ENCODE measurements around the gene AVPR2. TPM values are rescaled to one million over a fixed set of nuclear protein-coding genes. Genes with fewer than 3 reads are reported as not detected.

Gene AVPR2
- total RNA-seq, 6 donors from 2014 or later = 1.2 to 2.8 (median 1.4) TPM; not detected in 3

- Histone ChIP-seq H3K36me3 (peaks cover 0 to 86% (median 57%) of the 10 kb centered on the region in 4 donors), H3K4me1 (peaks cover 10 to 31% (median 12%) of the 10 kb centered on the region in 4 donors), H3K27me3 (no peaks in the 10 kb centered on the region), H3K4me3 (no peak overlapping the region), H3K9me3 (no peaks in the 10 kb centered on the region), H3K27ac (no peak overlapping the region)
- no peak for TF ChIP-seq POLR2AphosphoS5 (IDR thresholded peaks at IDR 0.05)
- TF ChIP-seq, protein P1, sequence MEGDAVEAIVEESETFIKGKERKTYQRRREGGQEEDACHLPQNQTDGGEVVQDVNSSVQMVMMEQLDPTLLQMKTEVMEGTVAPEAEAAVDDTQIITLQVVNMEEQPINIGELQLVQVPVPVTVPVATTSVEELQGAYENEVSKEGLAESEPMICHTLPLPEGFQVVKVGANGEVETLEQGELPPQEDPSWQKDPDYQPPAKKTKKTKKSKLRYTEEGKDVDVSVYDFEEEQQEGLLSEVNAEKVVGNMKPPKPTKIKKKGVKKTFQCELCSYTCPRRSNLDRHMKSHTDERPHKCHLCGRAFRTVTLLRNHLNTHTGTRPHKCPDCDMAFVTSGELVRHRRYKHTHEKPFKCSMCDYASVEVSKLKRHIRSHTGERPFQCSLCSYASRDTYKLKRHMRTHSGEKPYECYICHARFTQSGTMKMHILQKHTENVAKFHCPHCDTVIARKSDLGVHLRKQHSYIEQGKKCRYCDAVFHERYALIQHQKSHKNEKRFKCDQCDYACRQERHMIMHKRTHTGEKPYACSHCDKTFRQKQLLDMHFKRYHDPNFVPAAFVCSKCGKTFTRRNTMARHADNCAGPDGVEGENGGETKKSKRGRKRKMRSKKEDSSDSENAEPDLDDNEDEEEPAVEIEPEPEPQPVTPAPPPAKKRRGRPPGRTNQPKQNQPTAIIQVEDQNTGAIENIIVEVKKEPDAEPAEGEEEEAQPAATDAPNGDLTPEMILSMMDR (IDR thresholded peaks at IDR 0.05) = no peak
- no peak for TF ChIP-seq EP300 (IDR thresholded peaks at IDR 0.05)
- TF ChIP-seq POLR2A (IDR thresholded peaks at IDR 0.05) = no peak
- DNase-seq (no peak), ATAC-seq (ENCODE audit: low FRiP score in 2 of 2) (no peak)
- 96 to 100% methylated on average over 6 to 23 of the region's 28 CpGs for WGBS, 2 donors
These were observed 47.4 kb downstream of the AVPR2 start for GRCh38 chrX:153951683-153952372.

- ATAC-seq (ENCODE audit: low FRiP score in 2 of 2) (no peak), DNase-seq (no peak)
- TF ChIP-seq, protein P1 (IDR thresholded peaks at IDR 0.05) = no peak
- TF ChIP-seq EP300 (IDR thresholded peaks at IDR 0.05) (no peak), POLR2AphosphoS5 (IDR thresholded peaks at IDR 0.05) (no peak), POLR2A (IDR thresholded peaks at IDR 0.05) (no peak)
- peaks cover 10 to 26% (median 12%) of the 10 kb centered on the region in 4 donors for H3K4me1 ChIP-seq
- H3K27ac ChIP-seq = no peak overlapping the region
- H3K4me3 ChIP-seq = no peak overlapping the region
- WGBS, 2 donors = 92 to 93% methylated on average over 9 to 19 of the region's 32 CpGs
- H3K27me3 ChIP-seq = no peaks in the 10 kb centered on the region
- no peaks in the 10 kb centered on the region for H3K9me3 ChIP-seq
- peaks cover 0 to 92% (median 61%) of the 10 kb centered on the region in 4 donors for H3K36me3 ChIP-seq
These were observed 48.0 kb downstream of the AVPR2 start for GRCh38 chrX:153952373-153953026.

- 38% methylated on average over 33 of the region's 33 CpGs; no CpG with 5 or more reads in 1 of the 2 donors for WGBS, 2 donors
- no peak overlapping the region for H3K27ac ChIP-seq
- H3K4me3 ChIP-seq = no peak overlapping the region
- TF ChIP-seq EP300 (IDR thresholded peaks at IDR 0.05) (no peak), POLR2AphosphoS5 (IDR thresholded peaks at IDR 0.05) (peak in 1 of 2 donors; percentile 18), POLR2A (IDR thresholded peaks at IDR 0.05) (no peak)
- TF ChIP-seq, protein P1 (IDR thresholded peaks at IDR 0.05) = peak; percentile 93 to 99 (median 98)
- ATAC-seq (ENCODE audit: low FRiP score in 2 of 2) (peak; percentile 73 to 89), DNase-seq (peak in 1 of 2 donors; percentile 75)
- H3K9me3 ChIP-seq = no peaks in the 10 kb centered on the region
- H3K4me1 ChIP-seq = peaks cover 9 to 17% (median 10%) of the 10 kb centered on the region in 4 donors
- peaks cover 0 to 98% (median 66%) of the 10 kb centered on the region in 4 donors for H3K36me3 ChIP-seq
- H3K27me3 ChIP-seq = no peaks in the 10 kb centered on the region
These were observed 48.9 kb downstream of the AVPR2 start for GRCh38 chrX:153953342-153953830.

GRCh38 chrX:153953892-153954557 lies 49.6 kb downstream of the AVPR2 start:
- Histone ChIP-seq H3K27ac (no peak overlapping the region), H3K4me3 (no peak overlapping the region), H3K27me3 (no peaks in the 10 kb centered on the region), H3K9me3 (no peaks in the 10 kb centered on the region), H3K4me1 (peaks cover 4 to 12% (median 8%) of the 10 kb centered on the region in 4 donors), H3K36me3 (peaks cover 0 to 99% (median 69%) of the 10 kb centered on the region in 4 donors)
- TF ChIP-seq EP300 (IDR thresholded peaks at IDR 0.05) (no peak), POLR2A (IDR thresholded peaks at IDR 0.05) (no peak), POLR2AphosphoS5 (IDR thresholded peaks at IDR 0.05) (no peak)
- TF ChIP-seq, protein P1 (IDR thresholded peaks at IDR 0.05) = no peak
- 80 to 83% methylated on average over 3 to 32 of the region's 33 CpGs for WGBS, 2 donors
- no peak for DNase-seq
- ATAC-seq (ENCODE audit: low FRiP score in 2 of 2) = no peak

Data from upper lobe of left lung (tissue), 6 donors.